Fibroblast of lung (primary cell): ENCODE data around the gene CP. TPM values are rescaled to one million over a fixed set of nuclear protein-coding genes. Genes with fewer than 3 reads are reported as not detected.
"Not testable (repeated sequence)": the region's sequence is repeated elsewhere in the genome, so short reads cannot be mapped to it uniquely, and the experiment has no call there.

Source experiments
- DNase-seq, 2 donors: peaks; one replicate each; pipeline versions ENCODE4 v3.0.0 to v3.0.0-alpha.2; 2010; ENCODE audit warnings: low read depth in 2 of 2
- H2AFZ ChIP-seq: 2 replicates; pipeline ENCODE4 v1.5.1; 2012; ENCODE audit warnings: low read length, control low read depth, inconsistent platforms
- H3K27ac ChIP-seq: 2 replicates; pipeline ENCODE4 v1.5.1; 2011; ENCODE audit warnings: low read length, control low read depth; ENCODE audit not compliant: insufficient read depth
- H3K27me3 ChIP-seq: 2 replicates; pipeline ENCODE4 v1.5.1; 2011; ENCODE audit warnings: mild to moderate bottlenecking, low read length; ENCODE audit not compliant: control insufficient read depth, insufficient read depth
- H3K36me3 ChIP-seq: 2 replicates; pipeline ENCODE4 v1.5.1; 2011; ENCODE audit warnings: low read length; ENCODE audit not compliant: control insufficient read depth, insufficient read depth
- H3K4me1 ChIP-seq: 2 replicates; pipeline ENCODE4 v1.5.1; 2011; ENCODE audit warnings: low read length; ENCODE audit not compliant: control insufficient read depth, insufficient read depth; ENCODE audit errors: extremely low read depth
- H3K4me2 ChIP-seq: 2 replicates; pipeline ENCODE4 v1.5.1; 2011; ENCODE audit warnings: low read length, control low read depth; ENCODE audit not compliant: insufficient read depth; ENCODE audit errors: extremely low read depth
- H3K4me3 ChIP-seq, 4 experiments: fragments of 200-600 bp in 1 of 4; sonication (generic) in 1 of 4; replicated peaks in 1 of 4; 2 replicates each; pipeline ENCODE4 v1.5.1; 2011 to 2016; ENCODE audit warnings: low read length in 4 of 4, low read depth in 3 of 4, mild to moderate bottlenecking in 3 of 4, control low read depth in 2 of 4, inconsistent platforms in 1 of 4, mixed read lengths in 1 of 4; ENCODE audit not compliant: insufficient read depth in 1 of 4; ENCODE audit errors: control extremely low read depth in 1 of 4
- H3K79me2 ChIP-seq: 2 replicates; pipeline ENCODE4 v1.5.1; 2012; ENCODE audit warnings: mild to moderate bottlenecking, low read length, inconsistent platforms; ENCODE audit not compliant: control insufficient read depth, insufficient read depth
- H3K9ac ChIP-seq: 2 replicates; pipeline ENCODE4 v1.5.1; 2011; ENCODE audit warnings: mild to moderate bottlenecking, low read length, control low read depth; ENCODE audit not compliant: insufficient read depth
- H3K9me3 ChIP-seq: 2 replicates; pipeline ENCODE4 v1.5.1; 2012; ENCODE audit warnings: low read depth, low read length; ENCODE audit not compliant: control insufficient read depth, insufficient read depth
- H4K20me1 ChIP-seq: 2 replicates; pipeline ENCODE4 v1.5.1; 2011; ENCODE audit warnings: low read length; ENCODE audit not compliant: control insufficient read depth, insufficient read depth; ENCODE audit errors: extremely low read depth
- CTCF ChIP-seq, 2 donors: IDR thresholded peaks in 1 of 2; conservative IDR thresholded peaks in 1 of 2; 1 replicate in 1 of 2; 2 replicates in 1 of 2; pipeline ENCODE4 v1.5.1; 2011 to 2012; ENCODE audit warnings: low read length in 2 of 2, control low read depth in 1 of 2, inconsistent platforms in 1 of 2, low read depth in 1 of 2, mild to moderate bottlenecking in 1 of 2
- EZH2 ChIP-seq: IDR thresholded peaks from 2 replicates; pipeline ENCODE4 v1.5.1; 2012; ENCODE audit warnings: low read length, control low read depth, mild to moderate bottlenecking; ENCODE audit errors: missing control alignments
- polyA plus RNA-seq, 2 donors: library from polyadenylated mRNA; depleted of rRNA in 1 of 2; stranded (reverse) in 1 of 2; unstranded in 1 of 2; fragments of >200 nt; gene quantifications; 2 replicates each; pipeline ENCODE4 v1.2.1, GENCODE V29; 2011 to 2012; ENCODE audit warnings: missing spikeins in 1 of 2
- total RNA-seq: library from RNA; depleted of rRNA; stranded (reverse); fragments of >200 nt; gene quantifications from 2 replicates; pipeline ENCODE4 v1.2.1, GENCODE V29; 2014

The CP gene
- total and polyA plus RNA-seq, 2 donors (not counting 1 experiment from before 2014, with no cell fraction given): 0.03 TPM; not detected in 1

GRCh38 chr3:149224736-149225594, 3.3 kb upstream of the CP start:
- peak overlapping the region; percentile 64 for H3K4me2 ChIP-seq
- H3K9ac ChIP-seq: peak overlapping the region; percentile 43
- TF ChIP-seq EZH2 (no peak), CTCF (conservative IDR thresholded peaks at IDR 0.05 in 1 of 2, IDR thresholded peaks at IDR 0.05 in 1 of 2; ENCODE audit: low read depth in 1 of 2, low read length in 2 of 2) (no peak)
- H3K79me2 ChIP-seq: no peaks in the 10 kb centered on the region
- no peaks in the 10 kb centered on the region for H3K27me3 ChIP-seq
- peak overlapping the region; percentile 65 for H2AFZ ChIP-seq
- H3K36me3 ChIP-seq: no peaks in the 10 kb centered on the region
- H3K9me3 ChIP-seq: no peaks in the 10 kb centered on the region
- no peaks in the 10 kb centered on the region for H4K20me1 ChIP-seq
- DNase-seq: peak; percentile 64 to 83
- H3K4me3 ChIP-seq: peak overlapping the region; percentile 28 to 57 (median 48)
- peaks cover 2% of the 10 kb centered on the region for H3K4me1 ChIP-seq
- H3K27ac ChIP-seq: peak overlapping the region; percentile 61

- Histone ChIP-seq H3K9ac (no peak overlapping the region), H3K4me2 (no peak overlapping the region), H3K9me3 (no peaks in the 10 kb centered on the region), H3K36me3 (no peaks in the 10 kb centered on the region), H3K79me2 (no peaks in the 10 kb centered on the region), H2AFZ (no peak overlapping the region), H4K20me1 (no peaks in the 10 kb centered on the region), H3K27me3 (no peaks in the 10 kb centered on the region), H3K27ac (no peak overlapping the region), H3K4me3 (no peak overlapping the region), H3K4me1 (peaks cover 2% of the 10 kb centered on the region)
- TF ChIP-seq EZH2: no peak
- TF ChIP-seq CTCF (conservative IDR thresholded peaks at IDR 0.05 in 1 of 2, IDR thresholded peaks at IDR 0.05 in 1 of 2; ENCODE audit: low read depth in 1 of 2, low read length in 2 of 2): no peak
- DNase-seq: no peak
Measured at GRCh38 chr3:149223461-149223820, 1.8 kb upstream of the CP start.

- H3K36me3 ChIP-seq, H4K20me1 ChIP-seq, H3K9ac ChIP-seq, H3K9me3 ChIP-seq, H3K4me1 ChIP-seq, H3K27ac ChIP-seq, H3K79me2 ChIP-seq, H3K4me2 ChIP-seq, H3K4me3 ChIP-seq, H3K27me3 ChIP-seq, DNase-seq, H2AFZ ChIP-seq: not testable (repeated sequence)
Measured at GRCh38 chr3:149219380-149220121, 2.1 kb downstream of the CP start.
